ENCODE measurements around the gene GPBP1. TPM values are rescaled to one million over a fixed set of nuclear protein-coding genes. Genes with fewer than 3 reads are reported as not detected.
"Not testable (repeated sequence)": the region's sequence is repeated elsewhere in the genome, so short reads cannot be mapped to it uniquely, and the experiment has no call there.

Gene GPBP1
- 10 to 100 TPM; 60.7 to 95.6 (median 80.4) TPM for polyA plus RNA-seq

DNA sequence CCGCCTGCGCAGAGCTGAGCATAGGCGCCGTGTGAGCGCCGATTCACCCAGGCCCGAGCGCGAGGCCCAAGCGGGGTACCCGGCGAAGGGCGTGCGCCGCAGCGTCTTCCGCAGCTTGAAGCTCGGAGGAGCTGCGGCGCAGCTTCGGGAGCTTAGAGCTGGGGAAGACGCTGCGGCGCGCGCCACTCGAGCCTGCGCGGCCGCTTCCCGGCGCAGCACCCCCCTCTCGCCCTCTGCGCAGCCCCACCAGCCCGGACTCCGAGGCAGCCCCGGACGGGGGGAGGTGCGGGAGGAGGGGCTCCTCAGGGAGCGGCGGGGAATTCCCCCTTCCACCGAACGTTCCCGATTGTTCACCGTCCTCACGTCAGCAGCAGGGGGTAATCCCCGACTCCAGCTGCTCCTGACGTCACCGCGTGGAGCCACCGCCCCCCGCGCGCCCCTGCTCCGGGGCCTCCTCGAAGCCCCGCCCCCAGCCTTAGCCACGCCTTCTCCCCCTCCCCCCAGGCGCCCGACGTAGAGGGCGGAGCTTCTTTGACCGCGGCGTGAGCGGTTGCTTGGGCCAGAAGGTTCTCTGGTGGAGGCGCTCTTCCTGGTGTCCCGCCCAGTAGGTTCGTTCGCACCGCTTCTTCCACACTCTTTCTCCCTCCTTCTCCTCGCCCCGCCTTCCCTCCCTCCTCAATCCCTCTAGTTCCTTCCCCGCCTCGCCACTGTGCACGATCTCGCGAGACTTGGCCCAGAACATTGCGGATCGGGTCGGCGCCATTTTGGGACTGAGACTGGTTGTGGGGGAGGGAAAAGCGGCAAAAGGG is at the start of gene GPBP1:
TSS of gene GPBP1 (plus strand) at position 741 of the 809 bp plus-strand sequence. CDS start 40,072 bp downstream, outside the sequence.
- Mint-ChIP-seq H3K27me3 (ENCODE audit: low read depth in 3 of 3) (peaks cover 17 to 35% (median 26%) of the 10 kb centered on the region in 3 donors), H3K27ac (peak within 1 kb of the TSS; percentile 98 to 100 (median 99)), H3K4me1 (peaks cover 50 to 54% of the 10 kb centered on the region in 2 donors), H3K36me3 (peaks cover 0 to 5% (median 4%) of the 10 kb centered on the region in 3 donors), H3K4me3 (peak within 1 kb of the TSS; percentile 96 to 100 (median 97)), H3K9me3 (no peaks in the 10 kb centered on the region)
- peak; percentile 98 to 99 (median 98) for DNase-seq

- Mint-ChIP-seq H3K27me3 (ENCODE audit: low read depth in 3 of 3) (peaks cover 0 to 2% (median 0%) of the 10 kb centered on the region in 3 donors), H3K27ac (no peak overlapping the region), H3K36me3 (no peaks in the 10 kb centered on the region), H3K4me1 (no peaks in the 10 kb centered on the region), H3K9me3 (no peaks in the 10 kb centered on the region), H3K4me3 (no peak overlapping the region)
- no peak for DNase-seq
Measured at GRCh38 chr5:57128325-57128724, 45.5 kb upstream of the GPBP1 start.

DNA sequence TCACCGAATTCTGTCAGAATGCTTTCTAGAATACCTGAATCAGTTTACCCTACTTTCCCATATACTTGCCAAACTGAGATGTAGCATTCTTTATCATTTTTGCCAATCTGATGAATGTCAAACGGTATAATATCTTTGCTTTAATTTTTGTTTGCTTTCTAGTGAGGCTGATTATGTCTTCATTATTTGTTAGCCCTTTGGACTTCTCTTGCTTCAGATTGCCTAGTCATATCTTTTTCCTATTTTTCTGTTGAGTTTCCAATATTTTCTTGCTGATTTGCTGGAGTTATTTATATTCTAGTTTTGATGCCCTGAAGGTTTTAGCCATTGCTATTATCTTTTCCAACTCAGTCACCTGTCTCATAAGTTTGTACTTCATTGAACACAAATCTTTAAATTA is 40.3 kb upstream of the GPBP1 start:
- Mint-ChIP-seq H3K36me3 (no peaks in the 10 kb centered on the region), H3K9me3 (no peaks in the 10 kb centered on the region), H3K4me1 (no peaks in the 10 kb centered on the region), H3K27me3 (ENCODE audit: low read depth in 3 of 3) (peaks cover 0 to 5% (median 4%) of the 10 kb centered on the region in 3 donors), H3K27ac (no peak overlapping the region), H3K4me3 (no peak overlapping the region)
- DNase-seq = no peak

- Mint-ChIP-seq H3K4me1 (no peaks in the 10 kb centered on the region), H3K27ac (no peak overlapping the region), H3K36me3 (no peaks in the 10 kb centered on the region), H3K9me3 (no peaks in the 10 kb centered on the region), H3K4me3 (no peak overlapping the region), H3K27me3 (ENCODE audit: low read depth in 3 of 3) (peaks cover 2 to 6% (median 5%) of the 10 kb centered on the region in 3 donors)
- DNase-seq = no peak
Measured at GRCh38 chr5:57137401-57137800, 36.5 kb upstream of the GPBP1 start.

- Mint-ChIP-seq H3K4me1 (no peaks in the 10 kb centered on the region), H3K9me3 (peaks cover 0 to 5% (median 3%) of the 10 kb centered on the region in 6 donors), H3K4me3 (no peak overlapping the region), H3K36me3 (no peaks in the 10 kb centered on the region), H3K27ac (no peak overlapping the region), H3K27me3 (ENCODE audit: low read depth in 3 of 3) (peaks cover 0 to 2% (median 1%) of the 10 kb centered on the region in 3 donors)
- DNase-seq = no peak
Measured at GRCh38 chr5:57152316-57152715, 21.5 kb upstream of the GPBP1 start.

GRCh38 chr5:57155033-57155432 is 18.8 kb upstream of the GPBP1 start:
- H3K4me3 Mint-ChIP-seq = no peak overlapping the region
- H3K4me1 Mint-ChIP-seq = no peaks in the 10 kb centered on the region
- H3K9me3 Mint-ChIP-seq = peaks cover 0 to 11% (median 8%) of the 10 kb centered on the region in 6 donors
- peaks cover 0 to 1% (median 0%) of the 10 kb centered on the region in 3 donors for H3K27me3 Mint-ChIP-seq (ENCODE audit: low read depth in 3 of 3)
- H3K27ac Mint-ChIP-seq = no peak overlapping the region
- no peaks in the 10 kb centered on the region for H3K36me3 Mint-ChIP-seq
- DNase-seq = no peak

- Mint-ChIP-seq H3K4me1 (no peaks in the 10 kb centered on the region), H3K27ac (no peak overlapping the region), H3K27me3 (ENCODE audit: low read depth in 3 of 3) (peaks cover 0 to 3% (median 0%) of the 10 kb centered on the region in 3 donors), H3K4me3 (no peak overlapping the region), H3K9me3 (peaks cover 0 to 11% (median 8%) of the 10 kb centered on the region in 6 donors), H3K36me3 (no peaks in the 10 kb centered on the region)
- no peak for DNase-seq
Measured at GRCh38 chr5:57157131-57157530, 16.7 kb upstream of the GPBP1 start.

DNA sequence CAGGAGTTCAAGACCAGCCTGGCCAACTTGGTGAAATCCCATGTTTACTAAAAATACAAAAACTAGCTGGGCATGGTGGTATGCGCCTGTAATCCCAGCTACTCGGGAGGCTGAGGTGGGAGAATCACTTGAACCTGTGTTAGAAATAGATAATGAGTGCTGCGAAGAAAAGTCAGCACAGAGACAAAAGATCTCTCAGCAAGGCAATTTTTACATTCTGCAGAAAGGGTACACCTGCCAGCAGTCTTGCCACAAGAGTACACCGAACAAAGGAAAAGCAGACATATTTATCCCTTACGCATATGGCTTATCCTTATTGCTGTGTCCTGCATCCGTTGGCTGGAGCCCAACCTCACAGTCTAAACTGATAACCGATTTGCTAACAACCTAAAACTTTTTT is 16.2 kb upstream of the GPBP1 start:
- Mint-ChIP-seq H3K27ac (no peak overlapping the region), H3K4me1 (no peaks in the 10 kb centered on the region), H3K36me3 (no peaks in the 10 kb centered on the region), H3K27me3 (ENCODE audit: low read depth in 3 of 3) (peaks cover 0 to 3% (median 0%) of the 10 kb centered on the region in 3 donors), H3K9me3 (peaks cover 0 to 11% (median 8%) of the 10 kb centered on the region in 6 donors), H3K4me3 (no peak overlapping the region)
- DNase-seq = no peak

DNA sequence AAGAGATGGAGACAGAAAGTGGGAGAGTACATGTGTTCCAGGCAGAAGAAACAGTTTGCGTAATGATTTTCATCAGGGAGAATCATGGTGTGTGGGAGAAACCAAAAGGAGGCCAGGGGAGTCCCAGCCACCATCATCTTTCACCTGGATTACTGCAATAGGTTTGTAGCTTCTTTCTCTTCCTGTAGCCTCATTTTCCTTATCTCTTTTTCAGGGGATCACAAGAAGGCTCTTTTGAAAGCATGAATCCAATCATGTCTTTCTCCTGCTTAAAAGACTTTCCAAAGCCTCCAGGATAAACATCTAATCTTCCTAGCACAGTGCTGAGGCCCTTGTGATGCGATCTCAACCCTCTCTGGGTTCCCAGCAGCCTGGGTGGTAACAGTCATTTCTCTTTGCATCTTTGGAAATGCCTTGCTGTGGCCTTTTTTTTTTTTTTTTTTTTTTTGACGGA is 10.3 kb upstream of the GPBP1 start:
- Mint-ChIP-seq H3K27me3 (ENCODE audit: low read depth in 3 of 3) (peaks cover 0 to 1% (median 0%) of the 10 kb centered on the region in 3 donors), H3K9me3 (no peaks in the 10 kb centered on the region), H3K36me3 (no peaks in the 10 kb centered on the region), H3K4me1 (no peaks in the 10 kb centered on the region), H3K4me3 (no peak overlapping the region), H3K27ac (no peak overlapping the region)
- no peak for DNase-seq

DNA sequence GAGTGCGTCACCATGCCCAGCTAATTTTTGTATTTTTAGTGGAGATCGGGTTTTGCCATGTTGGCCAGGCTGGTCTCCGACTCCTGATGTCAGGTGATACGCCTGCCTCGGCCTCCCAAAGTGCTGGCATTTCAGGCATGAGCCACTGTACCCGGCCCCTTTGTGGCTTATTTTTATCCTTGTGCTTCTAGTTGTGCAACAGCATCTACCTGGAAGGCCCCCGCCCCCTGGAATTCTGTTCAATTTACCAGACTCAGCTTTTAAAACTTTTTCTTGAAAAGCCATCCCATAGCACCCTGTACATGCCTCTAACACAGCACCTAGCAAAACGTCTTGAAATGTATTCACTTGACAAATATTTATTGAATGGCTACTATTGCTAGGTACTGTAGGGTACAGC is 9.7 kb upstream of the GPBP1 start:
- Mint-ChIP-seq H3K27me3 (ENCODE audit: low read depth in 3 of 3) (peaks cover 0 to 1% (median 0%) of the 10 kb centered on the region in 3 donors), H3K36me3 (no peaks in the 10 kb centered on the region), H3K27ac (no peak overlapping the region), H3K9me3 (no peaks in the 10 kb centered on the region), H3K4me1 (no peaks in the 10 kb centered on the region), H3K4me3 (no peak overlapping the region)
- no peak for DNase-seq

GRCh38 chr5:57165171-57165570 is 8.7 kb upstream of the GPBP1 start:
- not testable (repeated sequence) for H3K36me3 Mint-ChIP-seq; H3K4me3 Mint-ChIP-seq; H3K9me3 Mint-ChIP-seq; H3K4me1 Mint-ChIP-seq; H3K27me3 Mint-ChIP-seq (ENCODE audit: low read depth in 3 of 3); H3K27ac Mint-ChIP-seq; DNase-seq

DNA sequence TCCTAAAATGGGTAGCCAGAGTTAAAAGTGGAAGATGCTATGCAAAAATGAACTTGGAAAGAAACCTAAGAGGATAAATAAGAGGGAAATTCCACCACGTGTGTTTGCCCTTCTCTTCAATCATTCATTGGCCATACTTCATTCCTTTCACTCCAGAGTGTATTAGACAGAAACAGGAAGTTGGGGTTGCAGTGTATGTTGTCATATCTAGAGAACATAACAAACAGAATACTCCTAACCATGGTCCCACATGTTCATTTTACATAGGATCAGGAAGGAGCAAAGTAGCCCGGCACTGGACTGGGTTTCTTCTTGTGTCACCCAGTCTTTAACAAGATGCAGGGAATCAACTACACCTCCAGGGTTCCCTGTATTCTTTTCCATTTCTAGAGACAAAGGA is 7.6 kb upstream of the GPBP1 start:
- peaks cover 0 to 1% (median 0%) of the 10 kb centered on the region in 3 donors for H3K27me3 Mint-ChIP-seq (ENCODE audit: low read depth in 3 of 3)
- H3K4me3 Mint-ChIP-seq = no peak overlapping the region
- no peaks in the 10 kb centered on the region for H3K36me3 Mint-ChIP-seq
- no peak overlapping the region for H3K27ac Mint-ChIP-seq
- no peak for DNase-seq
- no peaks in the 10 kb centered on the region for H3K4me1 Mint-ChIP-seq
- no peaks in the 10 kb centered on the region for H3K9me3 Mint-ChIP-seq

- peaks cover 3 to 4% of the 10 kb centered on the region in 2 donors for H3K4me1 Mint-ChIP-seq
- H3K27ac Mint-ChIP-seq = no peak overlapping the region
- H3K4me3 Mint-ChIP-seq = no peak overlapping the region
- H3K36me3 Mint-ChIP-seq = no peaks in the 10 kb centered on the region
- H3K9me3 Mint-ChIP-seq = no peaks in the 10 kb centered on the region
- DNase-seq = no peak
- peaks cover 0 to 4% (median 0%) of the 10 kb centered on the region in 3 donors for H3K27me3 Mint-ChIP-seq (ENCODE audit: low read depth in 3 of 3)
Measured at GRCh38 chr5:57167201-57167600, 6.7 kb upstream of the GPBP1 start.

DNA sequence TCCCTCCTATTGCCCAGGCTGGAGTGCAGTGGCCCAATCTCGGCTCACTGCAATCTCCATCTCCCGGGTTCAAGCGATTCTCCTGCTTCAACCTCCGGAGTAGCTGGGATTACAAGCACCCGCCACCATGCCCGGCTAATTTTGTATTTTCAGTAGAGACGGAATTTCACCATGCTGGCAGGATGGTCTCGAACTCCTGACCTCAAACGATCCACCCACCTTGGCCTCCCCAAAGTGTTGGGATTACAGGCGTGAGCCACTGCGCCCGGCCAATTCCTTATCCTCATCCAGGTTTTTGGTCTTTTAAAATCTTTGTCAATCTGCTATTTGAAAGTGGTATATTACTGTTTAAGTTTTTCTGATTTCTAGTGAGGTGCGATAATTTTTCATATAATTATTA is 3.7 kb upstream of the GPBP1 start:
- H3K4me3 Mint-ChIP-seq, H3K27ac Mint-ChIP-seq, DNase-seq, H3K36me3 Mint-ChIP-seq, H3K9me3 Mint-ChIP-seq: not testable (repeated sequence)
- Mint-ChIP-seq H3K27me3 (ENCODE audit: low read depth in 3 of 3) (peaks cover 17 to 24% (median 18%) of the 10 kb centered on the region in 3 donors), H3K4me1 (peaks cover 18 to 20% of the 10 kb centered on the region in 2 donors)

All from immature natural killer cell (primary cell).